Heart right ventricle (tissue), 16 donors: ENCODE measurements around the gene PPP1R9B. TPM values are rescaled to one million over a fixed set of nuclear protein-coding genes. Genes with fewer than 3 reads are reported as not detected.

Experiments
- ATAC-seq, 8 donors: fragments of 200-7000 bp; cut with Tn5 transposase; one replicate each; pipeline ENCODE4 v1.9.1; 2020; ENCODE audit warnings: mild to moderate bottlenecking in 8 of 8, moderate library complexity in 8 of 8, moderate number of reproducible peaks in 1 of 8
- DNase-seq, 2 donors: peaks; one replicate each; pipeline ENCODE4 v3.0.0-alpha.2; 2020
- H3K27ac ChIP-seq, 10 donors: fragments of 200-600 bp; sonication (generic) in 2 of 10; one replicate each; pipeline versions ENCODE4 v1.5.0 to v1.8.0; 2020 to 2022; ENCODE audit warnings: mild to moderate bottlenecking in 3 of 10
- H3K27me3 ChIP-seq, 7 donors: fragments of 200-600 bp; one replicate each; pipeline ENCODE4 v1.8.0; 2021 to 2022; ENCODE audit warnings: mild to moderate bottlenecking in 2 of 7
- H3K36me3 ChIP-seq, 9 donors: fragments of 200-600 bp; sonication (generic) in 1 of 9; one replicate each; pipeline versions ENCODE4 v1.5.0 to v1.8.0; 2020 to 2022; ENCODE audit warnings: mild to moderate bottlenecking in 2 of 9
- H3K4me1 ChIP-seq, 9 donors: fragments of 200-600 bp; sonication (generic) in 1 of 9; one replicate each; pipeline versions ENCODE4 v1.5.0 to v1.8.0; 2020 to 2022; ENCODE audit warnings: mild to moderate bottlenecking in 4 of 9
- H3K4me3 ChIP-seq, 10 donors: fragments of 200-600 bp; sonication (generic) in 2 of 10; one replicate each; pipeline versions ENCODE4 v1.5.0 to v1.8.0; 2020 to 2022; ENCODE audit warnings: mild to moderate bottlenecking in 7 of 10, moderate library complexity in 2 of 10
- H3K9me3 ChIP-seq, 11 donors: fragments of 200-600 bp in 10 of 11; sonication (generic) in 2 of 11; one replicate each; pipeline versions ENCODE4 v1.5.0 to v1.8.0; 2013 to 2022; ENCODE audit warnings: mild to moderate bottlenecking in 2 of 11, control low read depth in 1 of 11, moderate library complexity in 1 of 11
- WGBS, 2 donors: extraction: QIAGEN DNeasy Blood & Tissue Kit; methylation state at CpG; one replicate each; pipeline ENCODE4 v1.1.7; 2013; ENCODE audit warnings: inconsistent platforms in 1 of 2; 5-methylcytosine and 5-hydroxymethylcytosine counted together
- intact Hi-C, 10 donors: fragments of 100-400 bp; cut with DNase I; formaldehyde crosslinking; loops; one replicate each; pipeline versions ENCODE4 v1.11.1 to v1.14.2; 2022
- polyA plus RNA-seq, 2 donors: library from polyadenylated mRNA; stranded (reverse); fragments of 200-250 nt; gene quantifications; one replicate each; pipeline ENCODE4 v1.2.3, GENCODE V29; 2013
- total RNA-seq, 10 donors: library from RNA; stranded (reverse); fragmentation: NEBNext Ultra II Directional in 3 of 10; extraction: Animal tissue kit (Norgen Biotek cat#: 25700) in 3 of 10; gene quantifications; one replicate each; pipeline versions ENCODE4 v1.2.1 to v1.2.4, GENCODE V29; 2021 to 2023
- TF ChIP-seq, protein P1 (sequence below), 9 donors: fragments of 200-600 bp; sonication (generic) in 2 of 9; IDR thresholded peaks; one replicate each; pipeline versions ENCODE4 v1.5.0 to v1.8.0; 2021 to 2022; ENCODE audit warnings: antibody characterized with exemption in 9 of 9, mild to moderate bottlenecking in 5 of 9, moderate library complexity in 1 of 9
- donor health status: Arrhythmogenic right ventricular cardiomyopathy.
- donor health status: ischemic (EF 13 %, LVEDD 7.1; RV severe dilation, severe dysfunction).
- donor health status: healthy with polysubstance abuse.
- donor health status: DM: no; HTN: yes; CAD: no.
- donor health status: DM: no; HTN: no; CAD: no.
- donor health status: ischemic (EF 25% LVEDD 6.9; RV normal size, moderate dysfunction).
- donor health status: ischemic (EF 25% LVEDD 5.7; RV mildly dilated, moderate dysfunction).
- donor health status: healthy.
- donor health status: DM: yes; HTN: yes; CAD: no.
- donor health status: Ischemic cardiomyopathy.
- donor health status: ischemic (EF 35%, LVEDD 5.7; RV mildly dilated, moderate dysfunction).
- donor health status: nonischemic (EF 11% LVEDD 7.7; RV severe dilation, severe dysfunction).
- donor health status: DM: yes; HTN: yes; CAD: no.
- donor health status: PGD.
- donor health status: ischemic (EF 29% LVEDD 5.4; RV normal size, mild dysfunction).
- donor health status: nonischemic (EF 23%, LVEDD 6.1; RV moderate dilation, normal function).

Gene PPP1R9B
- total and polyA plus RNA-seq, 12 donors, result 17.3 to 45.4 (median 26.9) TPM

DNA sequence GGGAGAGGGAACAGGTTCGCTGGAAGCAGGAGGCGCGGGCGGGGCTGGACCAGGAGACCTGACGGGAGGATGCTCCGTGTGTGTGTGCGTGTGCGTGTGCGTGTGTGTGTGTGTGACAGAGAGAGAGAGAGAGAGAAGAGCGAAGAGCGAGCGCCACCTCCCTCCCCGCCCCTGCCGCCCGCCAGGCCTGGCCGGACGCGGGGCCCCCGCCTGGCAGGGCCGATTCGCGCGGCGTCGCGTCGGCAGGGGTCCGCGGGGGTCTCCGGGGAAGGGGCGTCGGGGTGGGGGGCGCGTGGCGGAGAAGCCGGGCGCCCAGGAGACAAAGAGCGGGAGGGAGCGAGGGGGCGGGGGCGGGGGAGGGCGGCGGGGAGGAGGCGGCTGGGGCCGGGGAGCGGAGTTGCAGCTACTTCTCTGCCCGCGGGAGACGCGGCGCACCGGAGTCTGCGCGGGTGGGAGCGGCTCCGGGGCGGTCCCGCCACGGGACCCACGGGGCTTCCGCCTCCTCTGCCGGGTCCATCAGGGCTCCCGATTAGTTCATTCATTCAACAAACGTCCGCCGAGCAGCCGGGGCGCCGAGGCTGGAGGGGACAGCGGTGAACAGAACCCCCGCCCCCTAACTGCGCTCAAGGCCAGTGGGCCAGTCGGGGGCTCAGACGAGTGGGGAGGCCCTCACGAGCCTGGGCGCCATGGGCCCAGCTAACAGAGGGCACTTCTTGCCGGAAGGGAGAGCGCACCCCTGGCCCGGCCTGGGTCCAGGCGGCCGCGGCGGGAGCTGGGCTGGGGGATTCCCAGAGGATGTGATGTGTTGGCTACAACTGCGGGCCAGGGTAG lies 20.5 kb downstream of the PPP1R9B start, which contains the start of gene SAMD14:
Gene SAMD14, minus strand, starts transcription at position 433 of the 831 bp plus-strand sequence. CDS start 5,201 bp downstream, outside the sequence.
- peak within 1 kb of the TSS in 5 of 10 donors; percentile 17 to 52 (median 34) for H3K27ac ChIP-seq
- 2% methylated on average over 45 to 63 of the region's 84 CpGs for WGBS, 2 donors
- peak within 1 kb of the TSS; percentile 33 to 58 (median 55) for H3K4me3 ChIP-seq
- peaks cover 0 to 19% (median 4%) of the 10 kb centered on the region in 9 donors for H3K36me3 ChIP-seq
- H3K4me1 ChIP-seq, result peaks cover 14 to 70% (median 46%) of the 10 kb centered on the region in 9 donors
- no peaks in the 10 kb centered on the region for H3K9me3 ChIP-seq
- DNase-seq, result peak in 1 of 2 donors; percentile 49
- peaks cover 0 to 40% (median 0%) of the 10 kb centered on the region in 7 donors for H3K27me3 ChIP-seq
- peak in 6 of 8 donors; percentile 4 to 47 (median 28) for ATAC-seq
- intact Hi-C loops, result loop anchor here in 1 of 10 donors (5.0 kb wide), 1 partner anchor 47 kb away; no protein-coding TSS in a partner anchor
- TF ChIP-seq, protein P1, sequence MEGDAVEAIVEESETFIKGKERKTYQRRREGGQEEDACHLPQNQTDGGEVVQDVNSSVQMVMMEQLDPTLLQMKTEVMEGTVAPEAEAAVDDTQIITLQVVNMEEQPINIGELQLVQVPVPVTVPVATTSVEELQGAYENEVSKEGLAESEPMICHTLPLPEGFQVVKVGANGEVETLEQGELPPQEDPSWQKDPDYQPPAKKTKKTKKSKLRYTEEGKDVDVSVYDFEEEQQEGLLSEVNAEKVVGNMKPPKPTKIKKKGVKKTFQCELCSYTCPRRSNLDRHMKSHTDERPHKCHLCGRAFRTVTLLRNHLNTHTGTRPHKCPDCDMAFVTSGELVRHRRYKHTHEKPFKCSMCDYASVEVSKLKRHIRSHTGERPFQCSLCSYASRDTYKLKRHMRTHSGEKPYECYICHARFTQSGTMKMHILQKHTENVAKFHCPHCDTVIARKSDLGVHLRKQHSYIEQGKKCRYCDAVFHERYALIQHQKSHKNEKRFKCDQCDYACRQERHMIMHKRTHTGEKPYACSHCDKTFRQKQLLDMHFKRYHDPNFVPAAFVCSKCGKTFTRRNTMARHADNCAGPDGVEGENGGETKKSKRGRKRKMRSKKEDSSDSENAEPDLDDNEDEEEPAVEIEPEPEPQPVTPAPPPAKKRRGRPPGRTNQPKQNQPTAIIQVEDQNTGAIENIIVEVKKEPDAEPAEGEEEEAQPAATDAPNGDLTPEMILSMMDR (IDR thresholded peaks at IDR 0.05), result no peak

DNA sequence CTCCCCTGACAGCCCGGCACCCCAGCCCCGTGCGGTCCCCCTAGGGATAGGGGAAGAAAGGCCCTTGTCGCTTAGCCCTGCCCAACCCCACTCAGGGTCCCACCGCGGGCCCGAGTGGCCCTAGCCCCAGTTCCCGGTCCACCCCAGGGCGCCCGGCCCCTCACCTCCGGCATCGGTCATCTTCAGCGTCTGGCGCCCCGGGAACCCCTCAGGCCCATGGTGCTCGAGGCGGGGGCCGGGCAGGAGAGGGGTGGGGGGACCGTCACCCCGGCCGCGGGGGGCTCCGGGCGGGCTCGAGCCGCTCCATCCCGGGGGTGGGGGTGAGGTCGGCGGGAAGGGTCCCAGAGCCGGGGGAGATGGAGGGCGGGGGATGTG lies 21.1 kb downstream of the PPP1R9B start:
- intact Hi-C loops, result no loop called here
- TF ChIP-seq, protein P1 (IDR thresholded peaks at IDR 0.05), result no peak
- H3K27me3 ChIP-seq, result peaks cover 0 to 40% (median 0%) of the 10 kb centered on the region in 7 donors
- peaks cover 14 to 65% (median 43%) of the 10 kb centered on the region in 9 donors for H3K4me1 ChIP-seq
- DNase-seq (no peak), ATAC-seq (peak in 1 of 8 donors; percentile 3)
- peak overlapping the region in 3 of 10 donors; percentile 4 to 34 (median 20) for H3K27ac ChIP-seq
- WGBS, 2 donors, result 2 to 3% methylated on average over 26 to 31 of the region's 31 CpGs
- H3K4me3 ChIP-seq, result peak overlapping the region; percentile 33 to 58 (median 55)
- H3K9me3 ChIP-seq, result no peaks in the 10 kb centered on the region
- H3K36me3 ChIP-seq, result peaks cover 0 to 13% (median 0%) of the 10 kb centered on the region in 9 donors

DNA sequence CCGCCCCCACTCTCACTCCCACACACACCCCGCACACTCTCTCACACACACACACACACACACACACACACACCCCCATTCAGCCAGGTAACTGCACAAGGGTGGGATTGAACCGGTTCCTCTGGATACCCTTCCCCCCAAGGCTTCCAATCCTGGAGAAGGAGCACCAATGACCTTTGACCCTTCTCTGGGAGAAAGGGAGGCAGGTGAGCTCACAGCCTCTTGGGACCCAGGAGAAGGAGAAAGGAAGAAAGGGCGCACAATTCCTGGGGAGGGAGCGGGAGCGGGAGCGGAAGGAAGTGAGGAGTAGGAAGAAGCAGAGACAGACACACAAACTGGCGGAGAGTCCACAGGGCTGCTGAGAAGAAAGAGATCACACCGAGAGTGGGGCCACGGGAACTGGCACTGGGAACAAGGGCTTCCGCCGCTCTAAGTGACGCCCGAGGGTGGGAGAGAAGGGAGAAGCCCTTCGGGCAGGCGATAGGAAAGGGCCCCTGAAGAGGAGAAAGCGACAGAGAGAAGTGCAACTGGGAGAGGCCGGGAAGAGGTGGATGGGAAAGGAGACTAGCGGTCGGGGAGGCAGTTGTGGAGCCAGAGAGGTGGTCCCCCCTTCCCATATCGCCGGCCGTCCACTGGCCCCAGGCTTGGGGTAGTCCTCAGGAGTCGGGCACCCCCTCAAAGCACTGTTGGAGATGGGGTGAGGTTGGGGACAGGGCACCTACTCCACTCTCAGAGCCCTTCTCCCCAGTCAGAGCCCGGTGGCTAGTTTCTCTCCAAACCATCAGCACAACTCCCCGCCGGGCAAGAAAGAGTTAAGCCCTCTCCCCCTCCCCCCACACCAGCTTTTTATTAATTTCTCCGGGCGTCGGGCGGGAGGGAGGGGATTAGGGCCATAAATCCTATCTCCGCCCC lies 21.8 kb downstream of the PPP1R9B start:
- WGBS, 2 donors, result 27 to 28% methylated on average over 32 of the region's 32 CpGs
- H3K27me3 ChIP-seq, result peaks cover 0 to 40% (median 0%) of the 10 kb centered on the region in 7 donors
- TF ChIP-seq, protein P1 (IDR thresholded peaks at IDR 0.05), result no peak
- H3K27ac ChIP-seq, result peak overlapping the region in 4 of 10 donors; percentile 4 to 52 (median 27)
- H3K4me1 ChIP-seq, result peaks cover 14 to 63% (median 41%) of the 10 kb centered on the region in 9 donors
- peaks cover 0 to 9% (median 0%) of the 10 kb centered on the region in 9 donors for H3K36me3 ChIP-seq
- ATAC-seq (no peak), DNase-seq (no peak)
- H3K4me3 ChIP-seq, result peak overlapping the region; percentile 33 to 58 (median 55)
- H3K9me3 ChIP-seq, result no peaks in the 10 kb centered on the region
- intact Hi-C loops, result no loop called here
